ENCODE results near the gene GCC1. TPM values are rescaled to one million over a fixed set of nuclear protein-coding genes. Genes with fewer than 3 reads are reported as not detected.

GCC1 gene
- total and polyA plus RNA-seq, 8 donors: 11.1 to 16.9 (median 13.1) TPM

- Histone ChIP-seq H3K27me3 (no peaks in the 10 kb centered on the region), H3K36me3 (no peaks in the 10 kb centered on the region), H3K4me3 (no peak overlapping the region), H3K4me1 (no peaks in the 10 kb centered on the region), H3K9me3 (no peaks in the 10 kb centered on the region), H3K27ac (no peak overlapping the region)
- ATAC-seq: no peak
- intact Hi-C loops (cut with DNase I): no loop called here
- TF ChIP-seq, protein P1, sequence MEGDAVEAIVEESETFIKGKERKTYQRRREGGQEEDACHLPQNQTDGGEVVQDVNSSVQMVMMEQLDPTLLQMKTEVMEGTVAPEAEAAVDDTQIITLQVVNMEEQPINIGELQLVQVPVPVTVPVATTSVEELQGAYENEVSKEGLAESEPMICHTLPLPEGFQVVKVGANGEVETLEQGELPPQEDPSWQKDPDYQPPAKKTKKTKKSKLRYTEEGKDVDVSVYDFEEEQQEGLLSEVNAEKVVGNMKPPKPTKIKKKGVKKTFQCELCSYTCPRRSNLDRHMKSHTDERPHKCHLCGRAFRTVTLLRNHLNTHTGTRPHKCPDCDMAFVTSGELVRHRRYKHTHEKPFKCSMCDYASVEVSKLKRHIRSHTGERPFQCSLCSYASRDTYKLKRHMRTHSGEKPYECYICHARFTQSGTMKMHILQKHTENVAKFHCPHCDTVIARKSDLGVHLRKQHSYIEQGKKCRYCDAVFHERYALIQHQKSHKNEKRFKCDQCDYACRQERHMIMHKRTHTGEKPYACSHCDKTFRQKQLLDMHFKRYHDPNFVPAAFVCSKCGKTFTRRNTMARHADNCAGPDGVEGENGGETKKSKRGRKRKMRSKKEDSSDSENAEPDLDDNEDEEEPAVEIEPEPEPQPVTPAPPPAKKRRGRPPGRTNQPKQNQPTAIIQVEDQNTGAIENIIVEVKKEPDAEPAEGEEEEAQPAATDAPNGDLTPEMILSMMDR (IDR thresholded peaks at IDR 0.05): no peak
- no peak for DNase-seq
These were observed 27.6 kb downstream of the GCC1 start for GRCh38 chr7:127557803-127558202.

- no peaks in the 10 kb centered on the region for H3K27me3 ChIP-seq
- H3K27ac ChIP-seq: no peak overlapping the region
- H3K4me1 ChIP-seq: no peaks in the 10 kb centered on the region
- no peaks in the 10 kb centered on the region for H3K36me3 ChIP-seq
- no peak overlapping the region for H3K4me3 ChIP-seq
- intact Hi-C loops (cut with DNase I): no loop called here
- TF ChIP-seq, protein P1 (IDR thresholded peaks at IDR 0.05): no peak
- ATAC-seq: no peak
- H3K9me3 ChIP-seq: no peaks in the 10 kb centered on the region
- no peak for DNase-seq
These were observed 29.0 kb downstream of the GCC1 start for GRCh38 chr7:127556404-127556803.

- Histone ChIP-seq H3K27me3 (no peaks in the 10 kb centered on the region), H3K27ac (no peak overlapping the region), H3K9me3 (no peaks in the 10 kb centered on the region), H3K4me3 (no peak overlapping the region), H3K4me1 (no peaks in the 10 kb centered on the region), H3K36me3 (no peaks in the 10 kb centered on the region)
- ATAC-seq (no peak), DNase-seq (no peak)
- TF ChIP-seq, protein P1 (IDR thresholded peaks at IDR 0.05): no peak
- intact Hi-C loops (cut with DNase I): no loop called here
These were observed 33.5 kb downstream of the GCC1 start for GRCh38 chr7:127551941-127552340.

- Histone ChIP-seq H3K27me3 (no peaks in the 10 kb centered on the region), H3K4me3 (no peak overlapping the region), H3K27ac (no peak overlapping the region), H3K9me3 (peaks cover 0 to 11% of the 10 kb centered on the region in 2 donors), H3K4me1 (no peaks in the 10 kb centered on the region), H3K36me3 (no peaks in the 10 kb centered on the region)
- no peak for DNase-seq
- intact Hi-C loops (cut with DNase I): no loop called here
- TF ChIP-seq, protein P1 (IDR thresholded peaks at IDR 0.05): no peak
- no peak for ATAC-seq
These were observed 35.1 kb downstream of the GCC1 start for GRCh38 chr7:127550247-127550646.

DNA sequence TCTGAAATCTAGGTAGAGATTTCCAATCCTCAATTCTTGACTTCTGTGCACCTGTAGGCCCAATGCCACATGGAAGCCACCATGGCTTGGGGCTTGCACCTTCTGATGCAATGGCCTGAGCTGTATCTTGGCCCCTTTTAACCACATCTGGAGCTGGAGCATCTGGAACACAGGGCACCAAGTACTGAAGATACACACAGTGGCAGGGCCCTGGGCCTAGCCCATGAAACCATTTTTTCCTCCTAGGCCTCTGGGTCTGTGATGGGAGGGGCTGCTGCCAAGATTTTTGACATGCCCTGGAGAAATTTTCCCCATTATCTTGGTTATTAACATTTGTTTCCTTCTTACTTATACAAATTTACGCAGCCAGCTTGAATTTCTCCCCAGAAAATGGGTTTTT is 39.1 kb downstream of the GCC1 start:
- ATAC-seq (no peak), DNase-seq (no peak)
- H3K27me3 ChIP-seq: no peaks in the 10 kb centered on the region
- H3K36me3 ChIP-seq: no peaks in the 10 kb centered on the region
- intact Hi-C loops (cut with DNase I): no loop called here
- H3K9me3 ChIP-seq: peaks cover 0 to 11% of the 10 kb centered on the region in 2 donors
- H3K4me3 ChIP-seq: no peak overlapping the region
- H3K27ac ChIP-seq: no peak overlapping the region
- H3K4me1 ChIP-seq: no peaks in the 10 kb centered on the region
- TF ChIP-seq, protein P1 (IDR thresholded peaks at IDR 0.05): no peak
